HepG2 (cell line): Measurements from ENCODE around the gene SEC14L5. TPM values are rescaled to one million over a fixed set of nuclear protein-coding genes. Genes with fewer than 3 reads are reported as not detected.
A peak's percentile ranks its signal among the peaks of the same experiment; 100 is the strongest.

ENCODE experiments used
- BATF2 ChIP-seq: sonication (generic); formaldehyde crosslinking; IDR thresholded peaks from 2 replicates; pipeline ENCODE4 v1.8.0; 2022; ENCODE audit warnings: mild to moderate bottlenecking, missing genetic modification reagents, moderate library complexity
- CBX5 ChIP-seq: sonication (generic); formaldehyde crosslinking; IDR thresholded peaks from 2 replicates; pipeline ENCODE4 v1.4.0; 2020; ENCODE audit warnings: missing genetic modification reagents, borderline replicate concordance
- ETS1 ChIP-seq: sonication (generic); formaldehyde crosslinking; IDR thresholded peaks from 2 replicates; pipeline ENCODE4 v1.4.0; 2020; ENCODE audit warnings: missing genetic modification reagents
- IRX3 ChIP-seq: sonication (generic); formaldehyde crosslinking; IDR thresholded peaks from 2 replicates; pipeline ENCODE4 v1.8.1; 2023; ENCODE audit warnings: mild to moderate bottlenecking, low read depth, missing genetic modification reagents, borderline replicate concordance
- KAT7 ChIP-seq: IDR thresholded peaks from 2 replicates; pipeline ENCODE4 v1.6.1; 2018; ENCODE audit warnings: borderline replicate concordance, missing compliant biosample characterization
- KDM1A ChIP-seq: IDR thresholded peaks from 2 replicates; pipeline ENCODE4 v1.6.1; 2016; ENCODE audit warnings: missing compliant biosample characterization
- KDM4B ChIP-seq: sonication (generic); formaldehyde crosslinking; IDR thresholded peaks from 2 replicates; pipeline ENCODE4 v1.4.0; 2020; ENCODE audit warnings: missing genetic modification reagents
- LCORL ChIP-seq, 2 experiments: fragments of 450-650 bp in 1 of 2; sonication (generic) in 1 of 2; formaldehyde crosslinking in 1 of 2; IDR thresholded peaks; 2 replicates each; pipeline versions ENCODE4 v1.5.0 to v1.6.1; 2017 to 2020; ENCODE audit warnings: antibody characterized with exemption in 1 of 2, missing genetic modification reagents in 1 of 2
- PTBP1 ChIP-seq: fragments of 200-400 bp; formaldehyde crosslinking; IDR thresholded peaks from 2 replicates; pipeline ENCODE4 v1.6.1; 2018; ENCODE audit warnings: low read length, low read depth; ENCODE audit not compliant: poor library complexity, severe bottlenecking
- SIX4 ChIP-seq: sonication (generic); formaldehyde crosslinking; IDR thresholded peaks from 2 replicates; pipeline ENCODE4 v1.4.0; 2020; ENCODE audit warnings: missing genetic modification reagents
- ZNF615 ChIP-seq: sonication (generic); formaldehyde crosslinking; IDR thresholded peaks from 2 replicates; pipeline ENCODE4 v1.5.0; 2020; ENCODE audit warnings: mild to moderate bottlenecking, missing genetic modification reagents, borderline replicate concordance
- ZNF672 ChIP-seq: sonication (generic); formaldehyde crosslinking; IDR thresholded peaks from 2 replicates; pipeline ENCODE4 v1.8.1; 2022; ENCODE audit warnings: missing genetic modification reagents
- ZNF777 ChIP-seq: sonication (generic); formaldehyde crosslinking; IDR thresholded peaks from 2 replicates; pipeline ENCODE4 v1.4.0; 2020; ENCODE audit warnings: missing genetic modification reagents
- polyA plus RNA-seq, 8 experiments: library from polyadenylated mRNA; depleted of rRNA in 3 of 8; stranded (reverse) in 7 of 8; unstranded in 1 of 8; fragments of >200 nt; fragmentation: Illumina TruSeq in 4 of 8; extraction: Trizol in 4 of 8; gene quantifications; 2 replicates each; pipeline versions ENCODE4 v1.2.1 to v1.2.3, GENCODE V29; 2011 to 2016; ENCODE audit warnings: low read depth in 4 of 8, missing spikeins in 1 of 8, mixed read lengths in 1 of 8; ENCODE audit not compliant: insufficient read depth in 1 of 8
- total RNA-seq, 5 experiments: library from RNA; depleted of rRNA; stranded (reverse); fragments of >200 nt; fragmentation: Illumina TruSeq; extraction: Trizol; gene quantifications; 2 replicates each; pipeline ENCODE4 v1.2.3, GENCODE V29; 2016; ENCODE audit warnings: low read depth in 1 of 5
- TF ChIP-seq, protein P1 (sequence below): sonication (generic); formaldehyde crosslinking; IDR thresholded peaks from 2 replicates; pipeline ENCODE4 v1.9.0; 2021; ENCODE audit warnings: missing genetic modification reagents, borderline replicate concordance
- TF ChIP-seq, protein P2 (sequence below): IDR thresholded peaks from 2 replicates; pipeline ENCODE4 v1.4.0; 2020; ENCODE audit warnings: mild to moderate bottlenecking, missing genetic modification reagents
- TF ChIP-seq, protein P3 (sequence below): sonication (generic); formaldehyde crosslinking; IDR thresholded peaks from 2 replicates; pipeline ENCODE4 v1.4.0; 2020; ENCODE audit warnings: mild to moderate bottlenecking, missing genetic modification reagents, borderline replicate concordance

SEC14L5 gene
- total and polyA plus RNA-seq, 2 of the 13 experiments (the other 11 are each of a cell fraction or from before 2014, with no cell fraction given), result 0.40 to 0.42 TPM

DNA sequence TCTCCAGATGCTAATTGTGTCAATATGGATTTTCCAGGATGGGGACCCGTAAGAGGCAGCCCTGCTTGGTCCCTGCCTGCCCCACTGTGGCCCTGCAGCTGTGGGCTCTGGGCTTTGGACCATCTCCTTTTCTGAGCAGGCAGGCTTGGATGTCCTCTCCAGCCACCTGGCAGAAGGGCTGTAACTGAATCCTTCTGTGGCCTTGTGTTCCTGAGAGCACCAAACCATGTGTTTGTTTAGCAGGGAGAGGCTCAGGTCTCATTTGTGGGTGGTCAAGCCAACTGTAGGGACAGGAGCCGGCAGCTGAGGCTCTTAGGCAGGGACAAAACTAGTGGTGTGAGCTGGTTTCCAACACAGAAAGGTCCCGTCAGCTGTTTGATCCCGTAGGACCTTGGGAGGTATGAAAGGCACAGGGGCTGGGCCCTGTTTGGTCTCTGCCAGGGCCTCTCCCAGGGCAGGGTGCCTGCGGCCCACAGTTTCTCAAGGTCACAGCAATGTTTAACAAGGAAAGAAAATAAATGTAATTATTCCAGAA lies 18.5 kb downstream of the SEC14L5 start (continued):
- TF ChIP-seq, protein P1, sequence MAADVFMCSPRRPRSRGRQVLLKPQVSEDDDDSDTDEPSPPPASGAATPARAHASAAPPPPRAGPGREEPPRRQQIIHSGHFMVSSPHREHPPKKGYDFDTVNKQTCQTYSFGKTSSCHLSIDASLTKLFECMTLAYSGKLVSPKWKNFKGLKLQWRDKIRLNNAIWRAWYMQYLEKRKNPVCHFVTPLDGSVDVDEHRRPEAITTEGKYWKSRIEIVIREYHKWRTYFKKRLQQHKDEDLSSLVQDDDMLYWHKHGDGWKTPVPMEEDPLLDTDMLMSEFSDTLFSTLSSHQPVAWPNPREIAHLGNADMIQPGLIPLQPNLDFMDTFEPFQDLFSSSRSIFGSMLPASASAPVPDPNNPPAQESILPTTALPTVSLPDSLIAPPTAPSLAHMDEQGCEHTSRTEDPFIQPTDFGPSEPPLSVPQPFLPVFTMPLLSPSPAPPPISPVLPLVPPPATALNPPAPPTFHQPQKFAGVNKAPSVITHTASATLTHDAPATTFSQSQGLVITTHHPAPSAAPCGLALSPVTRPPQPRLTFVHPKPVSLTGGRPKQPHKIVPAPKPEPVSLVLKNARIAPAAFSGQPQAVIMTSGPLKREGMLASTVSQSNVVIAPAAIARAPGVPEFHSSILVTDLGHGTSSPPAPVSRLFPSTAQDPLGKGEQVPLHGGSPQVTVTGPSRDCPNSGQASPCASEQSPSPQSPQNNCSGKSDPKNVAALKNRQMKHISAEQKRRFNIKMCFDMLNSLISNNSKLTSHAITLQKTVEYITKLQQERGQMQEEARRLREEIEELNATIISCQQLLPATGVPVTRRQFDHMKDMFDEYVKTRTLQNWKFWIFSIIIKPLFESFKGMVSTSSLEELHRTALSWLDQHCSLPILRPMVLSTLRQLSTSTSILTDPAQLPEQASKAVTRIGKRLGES (CRISPR knock-in tag), result no peak
- TF ChIP-seq, protein P2, sequence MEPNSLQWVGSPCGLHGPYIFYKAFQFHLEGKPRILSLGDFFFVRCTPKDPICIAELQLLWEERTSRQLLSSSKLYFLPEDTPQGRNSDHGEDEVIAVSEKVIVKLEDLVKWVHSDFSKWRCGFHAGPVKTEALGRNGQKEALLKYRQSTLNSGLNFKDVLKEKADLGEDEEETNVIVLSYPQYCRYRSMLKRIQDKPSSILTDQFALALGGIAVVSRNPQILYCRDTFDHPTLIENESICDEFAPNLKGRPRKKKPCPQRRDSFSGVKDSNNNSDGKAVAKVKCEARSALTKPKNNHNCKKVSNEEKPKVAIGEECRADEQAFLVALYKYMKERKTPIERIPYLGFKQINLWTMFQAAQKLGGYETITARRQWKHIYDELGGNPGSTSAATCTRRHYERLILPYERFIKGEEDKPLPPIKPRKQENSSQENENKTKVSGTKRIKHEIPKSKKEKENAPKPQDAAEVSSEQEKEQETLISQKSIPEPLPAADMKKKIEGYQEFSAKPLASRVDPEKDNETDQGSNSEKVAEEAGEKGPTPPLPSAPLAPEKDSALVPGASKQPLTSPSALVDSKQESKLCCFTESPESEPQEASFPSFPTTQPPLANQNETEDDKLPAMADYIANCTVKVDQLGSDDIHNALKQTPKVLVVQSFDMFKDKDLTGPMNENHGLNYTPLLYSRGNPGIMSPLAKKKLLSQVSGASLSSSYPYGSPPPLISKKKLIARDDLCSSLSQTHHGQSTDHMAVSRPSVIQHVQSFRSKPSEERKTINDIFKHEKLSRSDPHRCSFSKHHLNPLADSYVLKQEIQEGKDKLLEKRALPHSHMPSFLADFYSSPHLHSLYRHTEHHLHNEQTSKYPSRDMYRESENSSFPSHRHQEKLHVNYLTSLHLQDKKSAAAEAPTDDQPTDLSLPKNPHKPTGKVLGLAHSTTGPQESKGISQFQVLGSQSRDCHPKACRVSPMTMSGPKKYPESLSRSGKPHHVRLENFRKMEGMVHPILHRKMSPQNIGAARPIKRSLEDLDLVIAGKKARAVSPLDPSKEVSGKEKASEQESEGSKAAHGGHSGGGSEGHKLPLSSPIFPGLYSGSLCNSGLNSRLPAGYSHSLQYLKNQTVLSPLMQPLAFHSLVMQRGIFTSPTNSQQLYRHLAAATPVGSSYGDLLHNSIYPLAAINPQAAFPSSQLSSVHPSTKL, result peak; percentile 47; the same call in 1 of the 2 replicates
- no peak for TF ChIP-seq KDM4B
- TF ChIP-seq, protein P3, sequence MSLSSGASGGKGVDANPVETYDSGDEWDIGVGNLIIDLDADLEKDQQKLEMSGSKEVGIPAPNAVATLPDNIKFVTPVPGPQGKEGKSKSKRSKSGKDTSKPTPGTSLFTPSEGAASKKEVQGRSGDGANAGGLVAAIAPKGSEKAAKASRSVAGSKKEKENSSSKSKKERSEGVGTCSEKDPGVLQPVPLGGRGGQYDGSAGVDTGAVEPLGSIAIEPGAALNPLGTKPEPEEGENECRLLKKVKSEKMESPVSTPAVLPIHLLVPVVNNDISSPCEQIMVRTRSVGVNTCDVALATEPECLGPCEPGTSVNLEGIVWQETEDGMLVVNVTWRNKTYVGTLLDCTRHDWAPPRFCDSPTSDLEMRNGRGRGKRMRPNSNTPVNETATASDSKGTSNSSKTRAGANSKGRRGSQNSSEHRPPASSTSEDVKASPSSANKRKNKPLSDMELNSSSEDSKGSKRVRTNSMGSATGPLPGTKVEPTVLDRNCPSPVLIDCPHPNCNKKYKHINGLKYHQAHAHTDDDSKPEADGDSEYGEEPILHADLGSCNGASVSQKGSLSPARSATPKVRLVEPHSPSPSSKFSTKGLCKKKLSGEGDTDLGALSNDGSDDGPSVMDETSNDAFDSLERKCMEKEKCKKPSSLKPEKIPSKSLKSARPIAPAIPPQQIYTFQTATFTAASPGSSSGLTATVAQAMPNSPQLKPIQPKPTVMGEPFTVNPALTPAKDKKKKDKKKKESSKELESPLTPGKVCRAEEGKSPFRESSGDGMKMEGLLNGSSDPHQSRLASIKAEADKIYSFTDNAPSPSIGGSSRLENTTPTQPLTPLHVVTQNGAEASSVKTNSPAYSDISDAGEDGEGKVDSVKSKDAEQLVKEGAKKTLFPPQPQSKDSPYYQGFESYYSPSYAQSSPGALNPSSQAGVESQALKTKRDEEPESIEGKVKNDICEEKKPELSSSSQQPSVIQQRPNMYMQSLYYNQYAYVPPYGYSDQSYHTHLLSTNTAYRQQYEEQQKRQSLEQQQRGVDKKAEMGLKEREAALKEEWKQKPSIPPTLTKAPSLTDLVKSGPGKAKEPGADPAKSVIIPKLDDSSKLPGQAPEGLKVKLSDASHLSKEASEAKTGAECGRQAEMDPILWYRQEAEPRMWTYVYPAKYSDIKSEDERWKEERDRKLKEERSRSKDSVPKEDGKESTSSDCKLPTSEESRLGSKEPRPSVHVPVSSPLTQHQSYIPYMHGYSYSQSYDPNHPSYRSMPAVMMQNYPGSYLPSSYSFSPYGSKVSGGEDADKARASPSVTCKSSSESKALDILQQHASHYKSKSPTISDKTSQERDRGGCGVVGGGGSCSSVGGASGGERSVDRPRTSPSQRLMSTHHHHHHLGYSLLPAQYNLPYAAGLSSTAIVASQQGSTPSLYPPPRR (CRISPR knock-in tag), result no peak
- 0 out of 2 replicates have a peak, but pooled peaks have one; percentile 59 for TF ChIP-seq CBX5 (CRISPR knock-in tag)
- no peak for TF ChIP-seq SIX4 (CRISPR knock-in tag)
- TF ChIP-seq ZNF777 (CRISPR knock-in tag), result no peak
- TF ChIP-seq IRX3 (CRISPR knock-in tag), result no peak
- no peak for TF ChIP-seq LCORL (IDR thresholded peaks at IDR 0.05)
- TF ChIP-seq LCORL (CRISPR knock-in tag; IDR thresholded peaks at IDR 0.05), result 0 out of 2 replicates have a peak, but pooled peaks have one; percentile 36
- TF ChIP-seq KAT7, result no peak
- TF ChIP-seq ZNF672, result no peak
- no peak for TF ChIP-seq KDM1A (CRISPR knock-in tag)
- TF ChIP-seq ETS1 (CRISPR knock-in tag), result no peak
- TF ChIP-seq BATF2 (CRISPR knock-in tag), result no peak
- no peak for TF ChIP-seq PTBP1
- no peak for TF ChIP-seq ZNF615 (CRISPR knock-in tag)
